NCI-H526 treated with DMSO at 0.1 percent for 48 hours (cell line): ENCODE measurements around the gene COA5.

Experiments used
- DNase-seq: peaks from one replicate; lab custom pipeline; 2025; lab: John Stamatoyannopoulos, UW

Gene COA5

GRCh38 chr2:98571796-98572195 is 36.5 kb downstream of the COA5 start:
- no peak for DNase-seq

GRCh38 chr2:98571121-98571701 is 37.1 kb downstream of the COA5 start:
- no peak for DNase-seq

GRCh38 chr2:98570356-98570755 is 38.0 kb downstream of the COA5 start:
- no peak for DNase-seq

GRCh38 chr2:98569915-98570314 is 38.4 kb downstream of the COA5 start:
- no peak for DNase-seq

- DNase-seq: no peak
These were observed 39.0 kb downstream of the COA5 start for GRCh38 chr2:98569197-98569793.

GRCh38 chr2:98568161-98568956 is 40.0 kb downstream of the COA5 start:
- no peak for DNase-seq

- DNase-seq: no peak
These were observed 42.4 kb downstream of the COA5 start for GRCh38 chr2:98565941-98566340.

- no peak for DNase-seq
These were observed 42.9 kb downstream of the COA5 start for GRCh38 chr2:98565286-98565860.

GRCh38 chr2:98564541-98565132 is 43.7 kb downstream of the COA5 start:
- DNase-seq: no peak

- DNase-seq: no peak
These were observed 44.9 kb downstream of the COA5 start for GRCh38 chr2:98563394-98563793.

- DNase-seq: no peak
These were observed 46.2 kb downstream of the COA5 start for GRCh38 chr2:98561902-98562695.

GRCh38 chr2:98561018-98561417 is 47.3 kb downstream of the COA5 start:
- no peak for DNase-seq

- DNase-seq: no peak
These were observed 48.0 kb downstream of the COA5 start for GRCh38 chr2:98560256-98560771.

GRCh38 chr2:98559581-98559980 is 48.7 kb downstream of the COA5 start:
- no peak for DNase-seq

- DNase-seq: no peak
These were observed 49.3 kb downstream of the COA5 start for GRCh38 chr2:98558852-98559530.

- DNase-seq: no peak
These were observed 51.8 kb downstream of the COA5 start for GRCh38 chr2:98556344-98557033.

GRCh38 chr2:98555696-98556095 is 52.6 kb downstream of the COA5 start:
- DNase-seq: no peak

- DNase-seq: no peak
These were observed 54.0 kb downstream of the COA5 start for GRCh38 chr2:98554116-98554861.

- DNase-seq: no peak
These were observed 55.7 kb downstream of the COA5 start for GRCh38 chr2:98552499-98553179.
